ENCODE data around the gene TUBGCP3. TPM values are rescaled to one million over a fixed set of nuclear protein-coding genes. Genes with fewer than 3 reads are reported as not detected.

TUBGCP3 gene
- total RNA-seq, 2 experiments from 2014 or later, result 30.6 to 31.3 TPM

DNA sequence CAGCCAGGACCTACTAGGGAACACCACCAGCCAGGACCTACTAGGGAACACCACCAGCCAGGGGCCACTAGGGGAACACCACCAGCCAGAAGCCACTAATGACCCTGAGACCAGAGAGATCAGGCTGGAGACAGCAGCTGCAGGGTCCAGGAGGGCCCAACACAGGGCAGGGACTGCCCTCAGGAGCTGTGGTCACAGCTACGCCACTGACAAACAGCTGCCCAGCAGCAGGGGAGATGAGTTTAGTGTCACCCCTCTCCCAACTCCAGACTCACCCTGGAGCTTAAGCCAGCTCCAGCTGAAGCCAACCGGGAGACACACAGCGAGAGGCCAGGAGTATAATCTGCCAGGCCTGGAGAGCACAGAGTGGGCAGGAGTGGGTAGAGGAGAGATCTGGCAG, 25.7 kb downstream of the TUBGCP3 start:
- DNase-seq (no peak), ATAC-seq (ENCODE audit: poor library complexity) (no peak)
- Mint-ChIP-seq H3K36me3 (ENCODE audit: low read depth) (peaks cover 91% of the 10 kb centered on the region), H3K27ac (no peak overlapping the region), H3K4me3 (no peak overlapping the region), H3K9me3 (no peaks in the 10 kb centered on the region), H3K4me1 (ENCODE audit: low read depth) (peaks cover 6% of the 10 kb centered on the region), H3K27me3 (no peaks in the 10 kb centered on the region)
- POLR2A ChIA-PET, result no interaction called here
- Histone ChIP-seq H3K27me3 (ENCODE audit: control insufficient read depth in 1 of 2, insufficient read depth in 2 of 2, low read length in 2 of 2) (no peaks in the 10 kb centered on the region), H3K4me1 (ENCODE audit: insufficient read depth, low read length) (no peaks in the 10 kb centered on the region), H3K9me3 (ENCODE audit: control insufficient read depth in 1 of 2, insufficient read depth in 1 of 2, low read length in 2 of 2) (no peaks in the 10 kb centered on the region), H3K27ac (ENCODE audit: low read depth in 1 of 2, low read length in 2 of 2) (no peak overlapping the region), H3K4me3 (ENCODE audit: low read length) (no peak overlapping the region), H3K36me3 (ENCODE audit: insufficient read depth, low read length) (peaks cover 61% of the 10 kb centered on the region)
- intact Hi-C loops (cut with DNase I, micrococcal nuclease), result no loop called here
- no peak for TF ChIP-seq CTCF (IDR thresholded peaks at IDR 0.05)
- CTCF ChIA-PET, result interaction anchor here (0.6 kb wide), 1 partner anchor 13 kb away, joined by 4 read pairs; no protein-coding TSS in a partner anchor

DNA sequence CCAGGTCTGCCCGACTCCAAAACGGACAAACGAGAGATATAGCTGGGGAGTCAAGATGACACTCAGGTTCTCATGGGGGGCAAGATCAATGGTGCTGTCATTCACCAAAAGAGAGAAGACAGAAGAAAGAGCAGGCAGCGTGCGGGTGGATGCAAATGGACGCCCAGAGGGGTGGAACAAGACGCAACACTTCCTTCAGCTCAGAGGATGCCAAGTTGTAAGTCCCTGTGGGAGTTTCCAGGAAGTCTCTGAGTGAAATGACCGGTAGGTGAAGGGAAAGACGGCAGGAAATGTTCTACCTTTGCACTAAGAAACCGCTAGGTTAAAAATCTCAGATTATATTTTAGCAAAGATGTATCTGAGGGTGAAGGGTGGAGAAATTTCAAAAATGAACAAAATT, 26.5 kb downstream of the TUBGCP3 start:
- H3K36me3 Mint-ChIP-seq (ENCODE audit: low read depth), result peaks cover 91% of the 10 kb centered on the region
- no peaks in the 10 kb centered on the region for H3K9me3 Mint-ChIP-seq
- Histone ChIP-seq H3K9me3 (ENCODE audit: control insufficient read depth in 1 of 2, insufficient read depth in 1 of 2, low read length in 2 of 2) (no peaks in the 10 kb centered on the region), H3K36me3 (ENCODE audit: insufficient read depth, low read length) (peaks cover 64% of the 10 kb centered on the region), H3K4me3 (ENCODE audit: low read length) (no peak overlapping the region), H3K27ac (ENCODE audit: low read depth in 1 of 2, low read length in 2 of 2) (no peak overlapping the region), H3K4me1 (ENCODE audit: insufficient read depth, low read length) (no peaks in the 10 kb centered on the region), H3K27me3 (ENCODE audit: control insufficient read depth in 1 of 2, insufficient read depth in 2 of 2, low read length in 2 of 2) (no peaks in the 10 kb centered on the region)
- H3K27me3 Mint-ChIP-seq, result no peaks in the 10 kb centered on the region
- DNase-seq, result no peak
- H3K4me3 Mint-ChIP-seq, result no peak overlapping the region
- TF ChIP-seq CTCF (IDR thresholded peaks at IDR 0.05), result no peak
- intact Hi-C loops (cut with DNase I, micrococcal nuclease), result no loop called here
- no peak overlapping the region for H3K27ac Mint-ChIP-seq
- POLR2A ChIA-PET, result no interaction called here
- no peak for ATAC-seq (ENCODE audit: poor library complexity)
- peaks cover 6% of the 10 kb centered on the region for H3K4me1 Mint-ChIP-seq (ENCODE audit: low read depth)
- CTCF ChIA-PET, result no interaction called here

DNA sequence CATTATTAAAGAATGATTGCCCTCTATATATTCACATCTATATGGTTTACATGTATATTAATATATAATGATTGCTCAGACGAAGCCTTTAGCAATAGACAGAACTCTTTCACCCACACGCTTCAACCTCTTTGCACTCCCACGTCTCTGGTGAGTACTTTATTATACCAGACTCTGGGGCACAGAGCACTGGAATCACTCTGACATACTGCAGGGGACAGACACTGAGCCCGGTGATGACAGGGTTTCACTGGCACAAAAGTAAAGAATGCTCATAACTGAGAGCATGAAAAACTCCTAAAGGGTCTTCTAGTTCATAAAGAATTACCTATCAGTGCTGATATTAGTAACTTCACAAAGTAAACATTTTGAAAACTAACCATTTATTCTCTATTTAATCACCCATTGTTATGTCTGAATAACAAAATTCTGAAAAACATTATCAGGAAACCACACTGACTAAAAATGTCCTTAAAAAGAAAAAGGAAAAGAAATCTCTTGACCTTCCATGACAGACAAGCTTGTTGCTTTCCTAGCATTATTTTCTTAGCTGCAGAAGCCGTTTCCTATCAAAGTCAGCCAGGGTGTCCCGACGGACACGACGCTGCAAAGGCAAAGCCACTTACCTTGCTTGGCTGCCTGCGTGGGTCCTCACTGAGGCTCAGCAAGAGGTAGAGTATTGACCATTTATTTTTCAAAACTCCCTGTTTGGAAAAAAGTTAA, 29.1 kb downstream of the TUBGCP3 start:
- ChIA-PET POLR2A (no interaction called here), CTCF (no interaction called here)
- ATAC-seq (ENCODE audit: poor library complexity), result no peak
- Histone ChIP-seq H3K27me3 (ENCODE audit: control insufficient read depth in 1 of 2, insufficient read depth in 2 of 2, low read length in 2 of 2) (no peaks in the 10 kb centered on the region), H3K4me3 (ENCODE audit: low read length) (no peak overlapping the region), H3K9me3 (ENCODE audit: control insufficient read depth in 1 of 2, insufficient read depth in 1 of 2, low read length in 2 of 2) (no peaks in the 10 kb centered on the region), H3K4me1 (ENCODE audit: insufficient read depth, low read length) (no peaks in the 10 kb centered on the region), H3K27ac (ENCODE audit: low read depth in 1 of 2, low read length in 2 of 2) (no peak overlapping the region), H3K36me3 (ENCODE audit: insufficient read depth, low read length) (peaks cover 75% of the 10 kb centered on the region)
- Mint-ChIP-seq H3K27ac (no peak overlapping the region), H3K4me3 (no peak overlapping the region), H3K9me3 (no peaks in the 10 kb centered on the region), H3K4me1 (ENCODE audit: low read depth) (peaks cover 6% of the 10 kb centered on the region), H3K27me3 (no peaks in the 10 kb centered on the region), H3K36me3 (ENCODE audit: low read depth) (peaks cover 94% of the 10 kb centered on the region)
- DNase-seq, result no peak
- no peak for TF ChIP-seq CTCF (IDR thresholded peaks at IDR 0.05)
- intact Hi-C loops (cut with DNase I, micrococcal nuclease), result no loop called here
